ENCODE data around the gene BLOC1S3. TPM values are rescaled to one million over a fixed set of nuclear protein-coding genes. Genes with fewer than 3 reads are reported as not detected.

BLOC1S3 gene
- total and polyA plus RNA-seq, 8 donors: 2.1 to 12.3 (median 5.3) TPM

DNA sequence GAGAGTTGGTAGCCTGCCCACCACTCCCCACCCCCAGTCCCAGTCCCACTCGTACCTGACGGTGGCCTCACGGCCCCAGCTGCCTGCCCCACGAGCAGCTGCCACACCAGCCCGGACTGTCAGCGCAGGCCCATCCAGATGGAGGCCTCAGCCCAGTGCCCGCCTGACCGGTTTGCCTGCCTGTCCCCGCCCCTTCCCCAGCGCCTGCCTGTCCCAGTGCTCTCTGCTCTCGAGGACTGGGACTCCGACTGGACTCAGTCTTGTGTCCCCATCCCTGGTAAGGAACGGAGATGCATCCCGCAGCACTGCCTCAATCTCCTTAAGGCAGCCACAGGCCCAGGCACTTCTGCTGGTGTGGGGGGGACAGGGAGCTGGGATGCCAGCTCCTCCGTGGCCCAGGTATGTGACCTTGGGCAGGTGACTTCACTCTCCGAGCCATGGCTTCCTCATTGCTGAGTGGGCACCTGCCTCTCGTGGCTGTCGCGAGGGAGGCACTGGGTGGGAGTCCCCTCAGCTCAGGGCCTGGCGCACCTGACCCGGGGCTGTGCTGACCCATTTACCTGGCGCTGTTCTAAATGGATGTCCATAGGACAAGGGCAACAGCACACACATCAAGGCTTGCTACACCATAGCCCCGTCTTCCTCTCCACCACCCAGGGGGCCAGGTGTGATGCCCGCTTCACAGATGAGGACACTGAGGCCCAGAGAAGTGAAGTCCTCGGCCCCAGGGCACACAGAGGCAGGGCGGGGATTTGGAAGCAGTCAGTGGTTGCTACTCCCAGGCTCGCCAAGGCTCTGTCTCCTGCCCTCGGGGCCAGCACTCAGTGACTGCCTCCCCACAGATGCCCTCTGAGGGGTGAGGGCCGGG is 17.5 kb upstream of the BLOC1S3 start, which contains the start of gene NKPD1:
NKPD1 (minus strand) TSS at position 113 of the 868 bp plus-strand sequence. CDS start 832 bp downstream, outside the sequence.
- 22 to 23% methylated on average over 29 of the region's 29 CpGs for whole genome bisulfite sequencing, 2 donors
- Histone ChIP-seq H3K4me1 (peaks cover 0 to 5% (median 5%) of the 10 kb centered on the region in 3 donors), H3K27ac (no peak within 1 kb of the TSS), H3K9me3 (no peaks in the 10 kb centered on the region), H3K4me3 (no peak within 1 kb of the TSS), H3K36me3 (no peaks in the 10 kb centered on the region), H3K27me3 (no peaks in the 10 kb centered on the region)
- intact Hi-C loops (cut with DNase I): no loop called here
- ATAC-seq: peak; percentile 77 to 90 (median 79)
- no peak for FAIRE-seq
- TF ChIP-seq, protein P1, sequence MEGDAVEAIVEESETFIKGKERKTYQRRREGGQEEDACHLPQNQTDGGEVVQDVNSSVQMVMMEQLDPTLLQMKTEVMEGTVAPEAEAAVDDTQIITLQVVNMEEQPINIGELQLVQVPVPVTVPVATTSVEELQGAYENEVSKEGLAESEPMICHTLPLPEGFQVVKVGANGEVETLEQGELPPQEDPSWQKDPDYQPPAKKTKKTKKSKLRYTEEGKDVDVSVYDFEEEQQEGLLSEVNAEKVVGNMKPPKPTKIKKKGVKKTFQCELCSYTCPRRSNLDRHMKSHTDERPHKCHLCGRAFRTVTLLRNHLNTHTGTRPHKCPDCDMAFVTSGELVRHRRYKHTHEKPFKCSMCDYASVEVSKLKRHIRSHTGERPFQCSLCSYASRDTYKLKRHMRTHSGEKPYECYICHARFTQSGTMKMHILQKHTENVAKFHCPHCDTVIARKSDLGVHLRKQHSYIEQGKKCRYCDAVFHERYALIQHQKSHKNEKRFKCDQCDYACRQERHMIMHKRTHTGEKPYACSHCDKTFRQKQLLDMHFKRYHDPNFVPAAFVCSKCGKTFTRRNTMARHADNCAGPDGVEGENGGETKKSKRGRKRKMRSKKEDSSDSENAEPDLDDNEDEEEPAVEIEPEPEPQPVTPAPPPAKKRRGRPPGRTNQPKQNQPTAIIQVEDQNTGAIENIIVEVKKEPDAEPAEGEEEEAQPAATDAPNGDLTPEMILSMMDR (IDR thresholded peaks at IDR 0.05): no peak
- DNase-seq: peak; percentile 58 to 90 (median 72)

GRCh38 chr19:45161738-45162607 is 16.6 kb upstream of the BLOC1S3 start:
- Histone ChIP-seq H3K4me3 (no peak overlapping the region), H3K9me3 (no peaks in the 10 kb centered on the region), H3K27me3 (no peaks in the 10 kb centered on the region), H3K4me1 (peaks cover 0 to 5% (median 5%) of the 10 kb centered on the region in 3 donors), H3K36me3 (no peaks in the 10 kb centered on the region), H3K27ac (no peak overlapping the region)
- TF ChIP-seq, protein P1 (IDR thresholded peaks at IDR 0.05): peak in 1 of 4 donors; percentile 12
- ATAC-seq (peak in 3 of 4 donors; percentile 39 to 58 (median 49)), FAIRE-seq (no peak), DNase-seq (peak in 2 of 6 donors; percentile 46 to 73)
- WGBS, 2 donors: 35 to 42% methylated on average over 28 to 32 of the region's 32 CpGs
- intact Hi-C loops (cut with DNase I): no loop called here

- FAIRE-seq (no peak), ATAC-seq (no peak), DNase-seq (peak in 2 of 6 donors; percentile 11 to 38)
- H3K27ac ChIP-seq: no peak overlapping the region
- H3K36me3 ChIP-seq: no peaks in the 10 kb centered on the region
- 63 to 76% methylated on average over 17 to 18 of the region's 18 CpGs for WGBS, 2 donors
- H3K4me1 ChIP-seq: peaks cover 0 to 5% (median 5%) of the 10 kb centered on the region in 3 donors
- H3K4me3 ChIP-seq: no peak overlapping the region
- TF ChIP-seq, protein P1 (IDR thresholded peaks at IDR 0.05): no peak
- intact Hi-C loops (cut with DNase I): no loop called here
- H3K27me3 ChIP-seq: no peaks in the 10 kb centered on the region
- H3K9me3 ChIP-seq: no peaks in the 10 kb centered on the region
These were observed 15.9 kb upstream of the BLOC1S3 start for GRCh38 chr19:45162608-45163143.

GRCh38 chr19:45163156-45163555 is 15.4 kb upstream of the BLOC1S3 start:
- no peak for ATAC-seq
- intact Hi-C loops (cut with DNase I): no loop called here
- Histone ChIP-seq H3K9me3 (no peaks in the 10 kb centered on the region), H3K4me1 (peaks cover 0 to 5% (median 5%) of the 10 kb centered on the region in 3 donors), H3K4me3 (no peak overlapping the region), H3K27ac (no peak overlapping the region), H3K36me3 (no peaks in the 10 kb centered on the region), H3K27me3 (no peaks in the 10 kb centered on the region)
- DNase-seq: peak in 1 of 6 donors; percentile 50
- TF ChIP-seq, protein P1 (IDR thresholded peaks at IDR 0.05): no peak
- FAIRE-seq: no peak
- WGBS, 2 donors: 83 to 86% methylated on average over 17 of the region's 17 CpGs

Measured in pancreas (tissue), 10 donors.